ENCODE measurements around the gene OR2B2.
"Not testable (repeated sequence)": the region's sequence is repeated elsewhere in the genome, so short reads cannot be mapped to it uniquely, and the experiment has no call there.

OR2B2 gene

DNA sequence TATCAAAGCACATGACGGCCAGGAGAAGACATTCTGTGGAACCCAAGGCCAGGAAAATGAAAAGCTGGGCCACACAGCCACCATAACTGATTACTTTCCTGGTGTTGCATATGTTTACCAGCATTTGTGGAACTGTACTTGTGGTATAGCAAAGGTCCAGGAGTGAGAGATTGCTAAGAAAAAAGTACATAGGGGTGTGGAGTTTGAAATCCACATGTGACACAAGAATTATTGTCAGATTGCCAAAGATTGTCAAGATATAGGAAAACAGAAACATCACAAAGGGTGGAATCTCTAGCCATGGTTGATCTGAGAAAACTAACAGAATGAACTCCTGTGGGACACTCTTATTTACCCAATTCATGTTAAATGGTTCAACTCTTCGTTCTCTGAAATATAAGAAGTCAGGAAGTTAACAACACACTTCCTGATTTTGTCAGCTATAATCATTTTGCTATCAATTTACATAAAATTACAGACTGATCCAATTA, at the start of gene OR2B2:
Gene OR2B2 (minus strand): TSS at position 441 of the 491 bp plus-strand sequence. CDS start 77 bp downstream, at position 364.
- no peak for DNase-seq

DNA sequence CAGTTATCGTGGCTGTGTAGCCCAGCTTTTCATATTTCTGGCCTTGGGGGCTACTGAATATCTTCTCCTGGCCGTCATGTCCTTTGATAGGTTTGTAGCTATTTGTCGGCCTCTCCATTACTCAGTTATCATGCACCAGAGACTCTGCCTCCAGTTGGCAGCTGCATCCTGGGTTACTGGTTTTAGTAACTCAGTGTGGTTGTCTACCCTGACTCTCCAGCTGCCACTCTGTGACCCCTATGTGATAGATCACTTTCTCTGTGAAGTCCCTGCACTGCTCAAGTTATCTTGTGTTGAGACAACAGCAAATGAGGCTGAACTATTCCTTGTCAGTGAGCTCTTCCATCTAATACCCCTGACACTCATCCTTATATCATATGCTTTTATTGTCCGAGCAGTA, 45.3 kb upstream of the OR2B2 start:
- DNase-seq = no peak

DNA sequence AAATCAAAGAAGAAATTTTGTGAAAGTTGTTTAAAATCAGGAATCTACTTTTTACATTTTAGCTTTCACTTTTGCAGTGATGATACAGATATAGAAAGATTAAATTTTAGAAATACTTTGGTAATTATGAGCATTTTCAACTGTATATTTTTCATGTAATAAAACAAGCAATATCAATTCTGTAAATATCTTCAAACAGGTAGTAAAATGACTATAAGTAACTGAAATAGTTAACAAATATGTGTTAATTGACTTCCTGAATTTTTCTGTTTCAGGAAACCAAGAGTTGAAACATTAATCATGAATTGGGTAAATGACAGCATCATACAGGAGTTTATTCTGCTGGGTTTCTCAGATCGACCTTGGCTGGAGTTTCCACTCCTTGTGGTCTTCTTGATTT, 44.7 kb upstream of the OR2B2 start, which contains the start of gene OR2B6:
Gene OR2B6 (plus strand): TSS at position 301 of the 400 bp plus-strand sequence. CDS start 0 bp downstream, at position 301.
- DNase-seq = no peak

DNA sequence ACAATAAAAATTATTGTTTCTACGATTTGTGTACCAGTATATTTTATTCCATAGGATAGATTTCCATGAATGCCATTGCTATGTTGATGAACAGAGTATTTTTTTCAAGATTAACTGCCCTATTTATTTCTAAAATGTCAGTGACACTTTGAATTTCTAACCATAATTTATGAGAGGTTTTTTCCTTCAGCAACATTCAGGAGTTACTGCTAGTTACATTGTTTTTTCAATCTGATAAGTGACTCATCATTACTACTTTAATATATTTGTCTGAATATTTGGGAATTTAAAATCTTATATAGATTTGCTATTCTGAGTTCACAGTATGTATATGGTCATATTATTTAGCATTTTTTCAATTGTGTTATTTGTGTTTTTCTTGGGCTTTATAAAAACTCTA, 38.8 kb upstream of the OR2B2 start:
- no peak for DNase-seq

DNA sequence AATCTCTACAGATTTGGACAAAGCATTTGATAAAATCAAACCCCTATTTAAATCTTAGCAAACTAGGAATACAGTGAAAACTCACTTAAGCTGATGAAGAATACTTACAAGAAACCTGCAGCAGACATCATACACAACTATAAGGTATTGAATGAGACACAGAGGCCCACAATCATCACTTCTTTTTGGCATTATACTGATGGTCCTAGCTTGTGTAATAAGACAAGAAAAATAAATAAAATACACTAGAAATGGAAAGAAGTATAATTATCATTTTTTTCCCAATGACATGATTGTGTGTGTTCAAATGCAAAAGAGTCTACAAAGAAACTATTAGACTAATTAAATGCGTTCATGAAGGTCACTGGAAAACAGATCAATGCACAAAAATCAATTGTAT, 36.0 kb upstream of the OR2B2 start:
- no peak for DNase-seq

DNA sequence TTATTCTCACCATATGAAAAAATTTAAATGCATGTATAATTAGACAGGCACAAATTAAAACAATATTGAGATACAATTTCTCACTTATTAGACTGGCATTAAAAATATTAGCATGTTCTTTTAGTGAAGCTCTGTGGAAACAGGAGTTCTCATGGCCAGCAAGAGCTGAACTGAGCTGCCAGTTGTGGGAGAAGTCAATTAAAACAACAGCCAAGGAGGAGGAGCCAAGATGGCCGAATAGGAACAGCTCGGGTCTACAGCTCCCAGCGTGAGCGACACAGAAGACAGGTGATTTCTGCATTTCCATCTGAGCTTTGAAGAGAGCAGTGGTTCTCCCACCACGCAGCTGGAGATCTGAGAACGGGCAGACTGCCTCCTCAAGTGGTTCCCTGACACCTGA, 30.9 kb upstream of the OR2B2 start:
- DNase-seq = not testable (repeated sequence)

DNA sequence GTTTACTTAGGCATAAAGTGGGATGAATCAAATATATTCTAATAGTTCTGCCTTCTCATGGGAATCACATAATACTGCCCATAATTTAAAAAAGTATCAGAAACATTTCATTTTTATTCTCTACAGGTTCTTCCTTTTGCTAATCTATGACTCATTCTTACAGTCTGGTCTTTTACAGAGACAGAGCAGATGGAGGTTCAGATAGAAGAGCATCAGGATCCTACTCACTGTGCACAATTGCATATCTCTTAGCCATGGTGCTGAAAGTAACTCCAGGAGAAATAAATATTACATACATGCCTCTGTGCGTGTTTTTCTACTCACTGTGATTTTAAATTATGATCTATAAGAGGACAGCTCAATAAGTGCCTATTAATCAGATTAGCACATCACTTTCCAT, 28.6 kb upstream of the OR2B2 start:
- DNase-seq = no peak

DNA sequence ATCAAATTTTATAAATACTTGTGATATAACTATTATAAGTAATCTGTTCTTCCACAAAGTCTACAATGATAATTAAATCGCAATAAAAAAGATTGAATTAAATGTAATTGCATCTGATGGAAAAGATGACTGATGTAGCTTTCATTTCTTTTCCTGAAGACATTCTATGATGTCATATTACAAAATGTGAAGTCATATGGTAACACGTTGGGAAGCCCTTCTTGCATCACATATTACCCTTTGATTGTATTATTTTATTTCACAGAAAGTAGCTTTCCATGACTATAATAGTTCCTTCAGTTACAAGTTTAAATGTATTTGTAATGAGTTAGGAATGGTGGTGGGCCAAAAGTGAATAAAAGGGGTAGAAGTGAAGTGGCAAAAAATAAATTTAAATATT, 19.0 kb upstream of the OR2B2 start:
- no peak for DNase-seq

DNA sequence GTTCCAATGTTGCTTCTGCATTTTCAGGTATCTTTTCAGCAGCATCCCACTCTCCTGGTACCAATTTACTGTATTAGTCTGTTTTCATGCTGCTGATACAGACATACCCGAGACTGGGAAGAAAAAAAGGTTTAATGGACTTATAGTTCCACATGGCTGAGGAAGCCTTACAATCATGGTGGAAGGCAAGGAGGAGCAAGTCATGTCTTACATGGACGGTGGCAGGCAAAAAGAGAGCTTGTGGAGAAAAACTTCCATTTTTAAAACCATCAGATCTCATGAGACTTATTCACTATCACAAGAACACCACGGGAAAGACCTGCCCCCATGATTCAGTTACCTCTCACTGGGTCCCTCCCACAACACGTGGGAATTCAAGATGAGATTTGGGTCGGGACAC, 17.7 kb upstream of the OR2B2 start:
- not testable (repeated sequence) for DNase-seq

DNA sequence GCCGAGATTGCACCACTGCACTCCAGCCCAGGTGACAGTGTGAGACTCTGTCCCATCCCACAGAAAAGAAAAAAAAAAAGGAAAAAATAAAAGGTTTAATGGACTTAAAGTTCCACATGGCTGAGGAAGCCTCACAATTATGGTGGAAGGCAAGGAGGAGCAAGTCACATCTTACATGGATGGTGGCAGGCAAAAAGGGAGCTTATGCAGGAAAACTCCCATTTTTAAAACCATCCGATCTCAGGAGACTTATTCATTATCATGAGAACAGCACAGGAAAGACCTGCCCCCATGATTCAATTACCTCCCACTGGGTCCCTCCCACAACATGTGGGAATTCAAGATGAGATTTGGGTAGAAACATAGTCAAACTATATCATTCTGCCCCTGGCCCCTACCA, 15.8 kb upstream of the OR2B2 start:
- not testable (repeated sequence) for DNase-seq

DNA sequence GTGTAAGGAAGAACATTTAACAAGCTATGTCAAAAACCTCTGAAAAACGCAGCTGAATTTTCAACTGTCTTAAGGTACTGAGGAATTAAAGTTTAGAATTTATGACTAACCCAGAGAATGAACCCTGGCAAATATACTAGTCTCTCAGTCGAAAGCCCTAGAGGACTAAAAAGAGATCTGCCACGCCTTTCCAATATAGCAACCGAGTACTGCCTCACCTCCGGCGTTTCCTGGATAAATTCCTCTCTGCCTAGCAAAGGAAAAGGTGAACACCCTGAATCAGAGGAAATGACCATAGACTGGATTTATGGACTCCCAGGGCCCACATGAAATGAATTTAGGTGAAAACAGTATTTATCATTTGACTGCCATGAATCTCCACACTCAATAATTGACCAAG, 12.0 kb upstream of the OR2B2 start:
- DNase-seq = no peak

DNA sequence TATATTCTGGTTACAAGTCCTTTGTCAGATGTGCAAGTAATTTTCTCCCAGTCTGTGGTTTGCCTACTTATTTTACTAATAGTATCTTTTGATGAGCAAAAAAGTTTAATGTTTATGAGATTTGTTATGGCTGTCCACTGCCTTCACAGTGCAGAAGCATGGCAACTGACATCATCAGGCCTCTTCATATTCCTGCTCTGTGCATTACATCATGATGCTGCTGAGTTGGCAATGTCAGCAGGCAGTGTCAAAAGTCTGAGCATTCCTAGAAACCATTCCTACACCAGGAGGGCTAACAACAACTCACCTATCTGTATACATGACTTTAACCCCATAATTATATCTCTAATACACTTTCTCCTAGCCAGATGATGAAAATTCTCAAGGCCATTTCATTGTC, 10.8 kb upstream of the OR2B2 start:
- no peak for DNase-seq

DNA sequence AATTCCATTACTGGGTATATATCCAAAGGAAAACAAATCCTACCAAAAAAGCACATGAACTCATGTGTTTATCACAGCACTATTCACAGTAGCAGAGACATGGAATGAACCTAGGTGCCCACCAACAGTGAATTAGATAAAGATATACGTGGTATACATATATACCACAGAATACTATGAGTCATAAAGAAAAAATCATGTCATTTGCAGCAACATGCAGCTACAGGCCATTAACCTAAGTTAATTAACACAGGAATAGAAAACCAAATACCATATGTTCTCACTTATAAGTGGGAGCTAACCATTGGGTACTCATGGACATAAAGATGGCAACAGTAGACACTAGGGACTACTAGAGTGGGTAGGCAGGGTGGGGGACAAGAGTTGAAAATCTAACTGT, 4.2 kb downstream of the OR2B2 start:
- DNase-seq = no peak

DNA sequence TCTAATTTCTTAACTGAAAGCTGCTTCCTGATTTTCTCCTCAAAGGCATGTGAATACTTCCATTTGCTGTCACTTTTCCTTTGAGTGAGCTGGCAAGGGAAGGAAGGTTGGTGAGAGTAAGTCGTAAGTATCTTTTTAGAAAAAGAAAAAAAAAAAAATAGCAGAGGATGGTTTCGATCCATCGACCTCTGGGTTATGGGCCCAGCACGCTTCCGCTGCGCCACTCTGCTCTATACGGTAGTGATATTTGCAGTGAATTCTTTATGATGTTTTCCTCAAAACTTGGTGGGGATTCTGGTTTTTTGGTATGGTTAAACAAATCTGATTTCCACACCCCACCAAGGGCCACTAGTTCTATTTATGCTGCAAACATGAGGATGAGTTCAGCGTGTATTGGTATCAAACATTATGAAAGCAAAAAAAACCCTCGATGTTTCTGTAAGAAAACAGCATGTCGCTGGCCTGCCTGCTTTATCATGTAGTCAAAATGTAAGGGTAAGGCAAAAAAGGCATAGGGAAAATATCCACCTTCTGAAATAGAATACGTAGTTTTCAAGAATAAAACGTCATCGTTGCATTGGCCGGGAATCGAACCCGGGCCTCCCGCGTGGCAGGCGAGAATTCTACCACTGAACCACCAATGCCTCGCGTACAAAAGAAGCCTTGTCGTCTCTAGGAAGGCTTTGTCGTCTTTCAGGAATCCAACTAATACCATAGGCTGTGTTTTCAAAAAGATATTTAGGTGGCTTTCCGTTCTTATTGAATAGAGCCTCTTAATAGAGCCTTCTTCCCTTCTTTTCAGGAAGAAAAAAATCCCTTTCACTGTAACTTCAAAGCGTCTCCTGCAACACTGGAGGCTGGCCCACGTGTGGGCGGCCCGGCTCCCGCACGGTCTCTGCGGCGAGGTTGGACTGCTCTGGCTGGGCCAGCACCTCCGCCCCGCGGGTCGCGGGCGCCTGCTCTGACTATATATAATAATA, 9.6 kb downstream of the OR2B2 start:
- peak; percentile 100 for DNase-seq

DNA sequence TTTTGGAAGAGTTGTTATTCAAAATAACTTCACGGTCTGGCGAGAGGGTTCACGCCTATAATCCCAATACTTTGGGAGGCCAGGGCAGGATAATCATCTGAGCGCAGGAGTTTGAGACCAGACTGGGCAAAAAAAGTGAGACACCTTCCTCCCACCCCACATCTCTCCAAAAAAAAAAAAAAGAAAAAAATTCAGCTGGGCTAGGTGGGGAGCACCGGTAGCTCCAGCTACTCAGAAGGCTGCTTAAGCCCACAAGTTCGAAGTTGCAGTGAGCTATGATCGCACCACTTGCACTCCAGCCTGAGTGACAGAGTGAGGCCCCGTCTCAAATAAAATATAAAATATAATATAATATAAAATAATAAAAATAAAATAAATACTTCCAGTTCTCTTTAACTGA, 10.4 kb downstream of the OR2B2 start:
- no peak for DNase-seq

DNA sequence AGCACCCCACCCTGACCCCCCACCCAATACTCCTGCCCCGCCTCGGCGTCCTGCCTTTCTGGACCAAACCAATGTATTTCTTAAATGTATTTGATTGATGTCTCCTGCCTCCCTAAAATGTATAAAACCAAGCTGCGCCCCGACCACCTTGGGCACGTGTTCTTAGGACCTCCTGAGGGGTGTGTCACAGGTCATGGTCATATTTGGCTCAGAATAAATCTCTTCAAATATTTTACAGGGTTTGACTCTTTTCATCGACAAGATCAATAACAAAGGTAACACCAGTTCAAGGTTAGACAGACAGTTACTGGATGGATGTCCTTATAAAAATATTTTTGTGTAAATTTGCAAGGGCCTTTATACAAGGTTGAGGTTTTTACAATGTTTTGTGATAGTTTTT, 12.0 kb downstream of the OR2B2 start:
- DNase-seq = not testable (repeated sequence)

DNA sequence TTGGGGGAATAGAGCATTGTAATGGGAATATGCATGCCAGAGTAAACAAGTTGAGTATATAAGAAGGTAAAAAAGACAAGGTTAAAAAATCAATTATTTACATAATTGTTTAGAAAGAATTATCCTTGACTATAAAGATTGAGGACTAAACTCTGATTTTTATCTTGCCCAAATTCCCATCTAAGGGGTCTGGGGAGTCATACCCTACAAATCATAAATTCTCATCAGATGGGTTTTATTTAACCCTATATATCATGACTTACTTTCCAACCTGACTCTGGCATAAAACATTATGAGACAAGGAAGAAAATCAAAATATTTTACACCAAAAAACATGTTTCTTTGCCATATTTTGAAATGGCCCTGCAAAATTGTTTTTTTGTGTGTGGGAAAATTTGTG, 12.7 kb downstream of the OR2B2 start:
- no peak for DNase-seq

DNA sequence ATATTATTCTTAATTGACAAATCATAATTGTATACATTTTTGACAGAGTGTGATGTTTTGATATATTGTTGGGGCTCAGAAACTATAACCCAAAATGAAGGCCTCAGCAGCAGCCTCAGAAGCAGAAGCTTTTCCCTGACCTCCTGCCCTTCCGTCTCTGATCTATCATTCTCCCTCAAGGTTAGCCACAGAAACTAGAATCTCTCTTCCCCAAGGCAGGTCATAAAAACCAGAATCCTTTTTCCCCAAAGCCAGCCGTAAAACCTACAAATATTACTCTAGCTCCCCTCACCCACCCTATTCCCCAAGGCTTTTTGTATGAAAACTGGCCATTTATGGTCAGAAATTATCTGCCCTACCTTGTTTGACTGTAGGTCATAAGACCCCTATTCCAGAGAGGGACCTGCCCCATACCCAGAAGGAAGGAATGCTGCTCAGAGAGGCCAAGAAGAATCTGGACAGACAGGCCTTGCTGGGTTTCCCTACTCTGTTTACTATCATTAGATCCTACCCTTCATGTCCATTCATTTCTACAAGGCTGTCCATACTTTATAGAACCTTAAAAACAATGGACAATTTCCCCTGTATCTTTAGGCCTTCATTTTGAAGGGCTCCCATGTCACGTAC, 14.5 kb downstream of the OR2B2 start:
- DNase-seq = no peak

DNA sequence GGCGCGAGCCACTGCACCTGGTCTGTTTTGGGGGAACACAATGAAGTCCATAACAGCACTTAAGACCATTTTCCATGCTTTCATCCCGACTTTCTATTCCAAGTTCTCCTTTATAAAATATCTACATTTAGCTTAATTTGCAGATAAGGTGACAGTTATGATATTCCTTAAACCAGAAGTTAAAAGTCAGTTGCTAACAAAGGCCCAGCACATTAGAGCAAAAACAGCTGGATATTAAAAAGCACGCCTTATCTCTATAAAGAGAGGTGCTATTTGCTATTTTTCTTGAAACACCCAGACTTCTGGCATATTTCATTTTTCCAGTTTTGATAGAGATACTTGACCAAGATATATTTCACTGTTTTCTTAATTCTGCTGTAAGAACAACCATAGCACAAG, 15.8 kb downstream of the OR2B2 start:
- no peak for DNase-seq

DNA sequence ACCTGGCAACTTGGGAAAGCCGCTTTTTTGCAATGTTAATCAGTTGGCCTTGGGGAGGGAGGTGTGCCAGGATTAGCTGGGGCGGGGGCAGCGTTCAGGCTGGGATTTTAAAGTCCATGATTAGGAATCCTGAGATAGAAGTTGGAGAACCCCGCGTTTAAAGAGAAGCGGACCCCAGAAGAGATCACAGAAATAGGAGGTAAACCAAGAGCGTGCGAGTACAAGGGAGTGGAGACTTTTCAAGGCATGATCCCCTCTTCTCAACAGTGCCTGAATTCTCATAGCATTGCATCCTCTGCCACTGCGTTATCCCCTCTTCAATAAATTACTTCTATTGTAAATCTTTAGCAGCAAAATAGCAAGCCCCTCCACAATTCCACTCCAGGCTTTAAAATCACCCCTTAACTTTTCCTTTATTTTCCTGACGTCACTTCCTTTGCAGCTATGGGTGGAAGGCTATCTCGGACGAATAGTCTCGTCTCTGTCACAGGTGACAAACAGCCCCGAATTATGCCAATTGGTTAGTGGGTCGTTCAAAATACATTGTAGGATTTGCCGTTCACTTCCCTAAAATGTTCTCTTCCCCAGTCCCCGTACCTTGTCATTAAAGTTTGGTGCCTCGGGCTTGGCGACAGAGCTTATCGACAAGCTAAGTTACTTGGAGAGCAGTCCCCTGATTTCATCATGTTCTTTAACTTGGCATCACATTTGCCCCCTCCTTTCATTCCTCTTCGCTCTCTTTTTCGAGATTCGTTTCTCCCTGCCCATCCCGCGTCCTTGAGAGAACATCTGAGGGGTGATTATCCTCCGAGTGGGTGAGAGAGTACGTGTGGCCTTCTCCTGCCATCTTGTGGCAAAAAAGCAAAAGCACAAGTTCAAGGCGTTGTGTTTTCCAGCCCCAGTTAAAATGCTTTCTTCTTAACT, 17.1 kb downstream of the OR2B2 start:
- peak; percentile 84 for DNase-seq

DNA sequence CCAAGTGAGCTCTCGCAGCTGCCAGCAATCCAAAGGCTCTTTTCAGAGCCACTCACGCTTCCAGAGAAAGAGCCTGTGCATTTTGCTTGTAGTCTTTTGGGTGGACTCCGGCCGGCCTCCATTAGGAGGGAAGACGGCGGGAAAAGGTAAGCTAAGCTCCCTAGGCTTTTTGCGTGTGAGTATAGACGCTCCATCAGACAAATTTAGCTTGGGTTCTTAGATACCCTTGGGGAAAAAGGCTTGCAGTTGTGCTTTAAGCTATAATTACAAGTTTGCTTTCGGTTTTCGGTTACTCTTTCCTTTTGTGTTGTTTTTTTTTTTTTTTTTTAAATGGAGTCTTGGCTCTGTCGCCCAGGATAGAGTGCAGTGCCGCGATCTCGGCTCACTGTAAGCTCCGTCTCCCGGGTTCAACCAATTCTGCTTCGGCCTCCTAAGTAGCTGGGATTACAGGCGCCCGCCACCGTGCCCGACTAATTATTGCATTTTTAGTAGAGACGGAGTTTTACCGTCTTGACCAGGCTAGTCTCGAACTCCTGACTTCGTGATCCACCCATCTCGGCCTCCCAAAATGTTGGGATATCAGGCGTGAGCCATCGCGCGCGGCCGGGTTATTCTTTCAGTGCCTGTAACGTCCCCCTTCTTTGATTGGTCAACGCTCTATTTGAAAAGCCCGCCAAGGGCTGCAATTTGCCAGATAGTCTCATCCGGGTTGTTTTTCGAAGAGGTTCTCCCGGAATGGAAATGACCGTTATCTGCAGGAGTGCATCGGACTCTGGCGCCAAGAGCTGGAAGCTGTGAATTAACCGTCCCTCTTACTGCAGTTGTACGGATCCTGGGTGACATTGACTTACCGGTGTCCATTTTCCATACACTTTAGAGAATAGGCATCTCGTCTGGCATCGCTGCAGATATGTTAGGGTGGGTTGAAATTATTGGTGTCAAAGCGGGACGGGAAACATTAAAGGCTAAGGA, 18.1 kb downstream of the OR2B2 start:
- peak; percentile 87 for DNase-seq

Measured in activated CD8-positive, alpha-beta memory T cell treated with anti-CD3 and anti-CD28 coated beads for 24 hours (primary cell).